ENCODE results near the gene OBP2B. TPM values are rescaled to one million over a fixed set of nuclear protein-coding genes. Genes with fewer than 3 reads are reported as not detected.

Gene OBP2B
- polyA plus RNA-seq, 1 donor (not counting 4 experiments of a cell fraction or from before 2014, with no cell fraction given): not detected

- H4K20me1 ChIP-seq (ENCODE audit: control insufficient read depth, extremely low read depth, insufficient read depth, low read length): no peaks in the 10 kb centered on the region
- no peaks in the 10 kb centered on the region for H3K9me1 ChIP-seq (ENCODE audit: control insufficient read depth, extremely low read depth, insufficient read depth, low read length)
- H2AFZ ChIP-seq (ENCODE audit: control insufficient read depth, low read length): no peak overlapping the region
- no peaks in the 10 kb centered on the region for H3K36me3 ChIP-seq (ENCODE audit: control insufficient read depth in 2 of 2, extremely low read depth in 1 of 2, insufficient read depth in 2 of 2, low read length in 2 of 2)
- H3K4me1 ChIP-seq (ENCODE audit: control insufficient read depth, extremely low read depth, insufficient read depth, low read length): no peaks in the 10 kb centered on the region
- dilution Hi-C loops (cut with MboI; ENCODE audit: extremely low pct_ligation_motif_present, low sequenced_read_pairs): no loop called here
- TF ChIP-seq EZH2 (IDR thresholded peaks at IDR 0.05; ENCODE audit: low read length) (no peak), CTCF (optimal IDR thresholded peaks at IDR 0.05 in 1 of 3, IDR thresholded peaks at IDR 0.05 in 1 of 3, conservative IDR thresholded peaks at IDR 0.05 in 1 of 3; ENCODE audit: extremely low read depth in 1 of 3, insufficient read depth in 2 of 3, low read length in 3 of 3) (no peak)
- H3K9ac ChIP-seq (ENCODE audit: control insufficient read depth, extremely low read depth, insufficient read depth, low read length): no peak overlapping the region
- no peaks in the 10 kb centered on the region for H3K9me3 ChIP-seq (ENCODE audit: control insufficient read depth, low read depth, low read length)
- DNase-seq (ENCODE audit: low read depth, low spot score) (no peak), FAIRE-seq (no peak)
- no peak overlapping the region for H3K4me3 ChIP-seq (ENCODE audit: control insufficient read depth in 2 of 3, extremely low read depth in 1 of 3, insufficient read depth in 2 of 3, low read depth in 1 of 3, low read length in 3 of 3)
- no peaks in the 10 kb centered on the region for H3K79me2 ChIP-seq (ENCODE audit: control insufficient read depth, insufficient read depth, low read length)
- H3K27ac ChIP-seq (ENCODE audit: control insufficient read depth, insufficient read depth, low read length): no peak overlapping the region
- no peak overlapping the region for H3K4me2 ChIP-seq (ENCODE audit: control insufficient read depth, extremely low read depth, insufficient read depth, low read depth, low read length)
- H3K27me3 ChIP-seq (ENCODE audit: control insufficient read depth, extremely low read depth, insufficient read depth, low read length): peaks cover 12% of the 10 kb centered on the region
Observed at GRCh38 chr9:133188843-133189180, 20.2 kb downstream of the OBP2B start.

GRCh38 chr9:133188006-133188842 lies 20.8 kb downstream of the OBP2B start:
- FAIRE-seq (no peak), DNase-seq (ENCODE audit: low read depth, low spot score) (no peak)
- Histone ChIP-seq H3K4me3 (ENCODE audit: control insufficient read depth in 2 of 3, extremely low read depth in 1 of 3, insufficient read depth in 2 of 3, low read depth in 1 of 3, low read length in 3 of 3) (no peak overlapping the region), H3K9ac (ENCODE audit: control insufficient read depth, extremely low read depth, insufficient read depth, low read length) (no peak overlapping the region), H3K27ac (ENCODE audit: control insufficient read depth, insufficient read depth, low read length) (no peak overlapping the region), H3K4me2 (ENCODE audit: control insufficient read depth, extremely low read depth, insufficient read depth, low read depth, low read length) (no peak overlapping the region), H3K4me1 (ENCODE audit: control insufficient read depth, extremely low read depth, insufficient read depth, low read length) (no peaks in the 10 kb centered on the region), H3K9me1 (ENCODE audit: control insufficient read depth, extremely low read depth, insufficient read depth, low read length) (no peaks in the 10 kb centered on the region), H4K20me1 (ENCODE audit: control insufficient read depth, extremely low read depth, insufficient read depth, low read length) (no peaks in the 10 kb centered on the region), H3K27me3 (ENCODE audit: control insufficient read depth, extremely low read depth, insufficient read depth, low read length) (peaks cover 12% of the 10 kb centered on the region), H3K36me3 (ENCODE audit: control insufficient read depth in 2 of 2, extremely low read depth in 1 of 2, insufficient read depth in 2 of 2, low read length in 2 of 2) (no peaks in the 10 kb centered on the region), H3K79me2 (ENCODE audit: control insufficient read depth, insufficient read depth, low read length) (no peaks in the 10 kb centered on the region), H2AFZ (ENCODE audit: control insufficient read depth, low read length) (no peak overlapping the region), H3K9me3 (ENCODE audit: control insufficient read depth, low read depth, low read length) (no peaks in the 10 kb centered on the region)
- TF ChIP-seq CTCF (optimal IDR thresholded peaks at IDR 0.05 in 1 of 3, IDR thresholded peaks at IDR 0.05 in 1 of 3, conservative IDR thresholded peaks at IDR 0.05 in 1 of 3; ENCODE audit: extremely low read depth in 1 of 3, insufficient read depth in 2 of 3, low read length in 3 of 3) (peak in 2 of 3 experiments; percentile 2 to 43), EZH2 (IDR thresholded peaks at IDR 0.05; ENCODE audit: low read length) (no peak)
- dilution Hi-C loops (cut with MboI; ENCODE audit: extremely low pct_ligation_motif_present, low sequenced_read_pairs): no loop called here
